Mesenteric fat pad (tissue), 1 donor: ENCODE measurements around the gene KIAA0319L. TPM values are rescaled to one million over a fixed set of nuclear protein-coding genes. Genes with fewer than 3 reads are reported as not detected.
"Not testable (repeated sequence)": the region's sequence is repeated elsewhere in the genome, so short reads cannot be mapped to it uniquely, and the experiment has no call there.

ENCODE experiments used
- DNase-seq: peaks from one replicate; pipeline ENCODE4 v3.0.0-alpha.2; 2020; ENCODE audit warnings: low spot score
- total RNA-seq: library from RNA; stranded (reverse); fragmentation: NEBNext Ultra II Directional; extraction: Animal tissue kit (Norgen Biotek cat#: 25700); gene quantifications from one replicate; pipeline ENCODE4 v1.2.1, GENCODE V29; 2021
- donor health status: DM: yes; HTN: yes; CAD: no.

The KIAA0319L gene
- total RNA-seq, 1 donor from 2014 or later: 48.5 TPM

DNA sequence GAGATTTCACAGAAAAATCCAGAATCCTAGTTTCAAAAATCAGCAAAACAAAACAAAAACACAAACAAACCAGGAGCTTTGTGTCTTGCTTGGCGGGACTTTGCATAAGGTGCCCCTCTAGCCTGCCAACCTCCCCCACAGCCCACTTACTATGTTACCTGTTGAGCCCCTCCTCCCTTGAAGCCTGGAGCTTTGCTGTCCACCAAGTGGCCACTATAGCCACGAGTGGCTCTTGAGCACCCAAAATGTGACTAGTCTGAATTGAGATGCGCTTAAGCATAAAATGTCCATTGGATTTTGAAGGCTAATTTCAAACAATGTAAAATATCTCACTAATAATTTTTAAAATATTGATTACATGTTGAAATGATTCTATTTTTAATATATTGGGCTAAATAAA, 28.1 kb upstream of the KIAA0319L start:
- peak; percentile 3 for DNase-seq

GRCh38 chr1:35581621-35582020, 24.4 kb upstream of the KIAA0319L start:
- not testable (repeated sequence) for DNase-seq

- DNase-seq: no peak
Measured at GRCh38 chr1:35580949-35581388, 23.8 kb upstream of the KIAA0319L start.

DNA sequence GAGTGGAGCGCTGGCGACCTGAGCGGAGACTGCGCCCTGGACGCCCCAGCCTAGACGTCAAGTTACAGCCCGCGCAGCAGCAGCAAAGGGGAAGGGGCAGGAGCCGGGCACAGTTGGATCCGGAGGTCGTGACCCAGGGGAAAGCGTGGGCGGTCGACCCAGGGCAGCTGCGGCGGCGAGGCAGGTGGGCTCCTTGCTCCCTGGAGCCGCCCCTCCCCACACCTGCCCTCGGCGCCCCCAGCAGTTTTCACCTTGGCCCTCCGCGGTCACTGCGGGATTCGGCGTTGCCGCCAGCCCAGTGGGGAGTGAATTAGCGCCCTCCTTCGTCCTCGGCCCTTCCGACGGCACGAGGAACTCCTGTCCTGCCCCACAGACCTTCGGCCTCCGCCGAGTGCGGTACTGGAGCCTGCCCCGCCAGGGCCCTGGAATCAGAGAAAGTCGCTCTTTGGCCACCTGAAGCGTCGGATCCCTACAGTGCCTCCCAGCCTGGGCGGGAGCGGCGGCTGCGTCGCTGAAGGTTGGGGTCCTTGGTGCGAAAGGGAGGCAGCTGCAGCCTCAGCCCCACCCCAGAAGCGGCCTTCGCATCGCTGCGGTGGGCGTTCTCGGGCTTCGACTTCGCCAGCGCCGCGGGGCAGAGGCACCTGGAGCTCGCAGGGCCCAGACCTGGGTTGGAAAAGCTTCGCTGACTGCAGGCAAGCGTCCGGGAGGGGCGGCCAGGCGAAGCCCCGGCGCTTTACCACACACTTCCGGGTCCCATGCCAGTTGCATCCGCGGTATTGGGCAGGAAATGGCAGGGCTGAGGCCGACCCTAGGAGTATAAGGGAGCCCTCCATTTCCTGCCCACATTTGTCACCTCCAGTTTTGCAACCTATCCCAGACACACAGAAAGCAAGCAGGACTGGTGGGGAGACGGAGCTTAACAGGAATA, 20.1 kb upstream of the KIAA0319L start:
- DNase-seq: peak; percentile 89

GRCh38 chr1:35576766-35577070, 19.5 kb upstream of the KIAA0319L start:
- DNase-seq: not testable (repeated sequence)

- peak; percentile 72 for DNase-seq
Measured at GRCh38 chr1:35576061-35576765, 19.0 kb upstream of the KIAA0319L start.

GRCh38 chr1:35575416-35575958, 18.3 kb upstream of the KIAA0319L start:
- DNase-seq: peak; percentile 45

DNA sequence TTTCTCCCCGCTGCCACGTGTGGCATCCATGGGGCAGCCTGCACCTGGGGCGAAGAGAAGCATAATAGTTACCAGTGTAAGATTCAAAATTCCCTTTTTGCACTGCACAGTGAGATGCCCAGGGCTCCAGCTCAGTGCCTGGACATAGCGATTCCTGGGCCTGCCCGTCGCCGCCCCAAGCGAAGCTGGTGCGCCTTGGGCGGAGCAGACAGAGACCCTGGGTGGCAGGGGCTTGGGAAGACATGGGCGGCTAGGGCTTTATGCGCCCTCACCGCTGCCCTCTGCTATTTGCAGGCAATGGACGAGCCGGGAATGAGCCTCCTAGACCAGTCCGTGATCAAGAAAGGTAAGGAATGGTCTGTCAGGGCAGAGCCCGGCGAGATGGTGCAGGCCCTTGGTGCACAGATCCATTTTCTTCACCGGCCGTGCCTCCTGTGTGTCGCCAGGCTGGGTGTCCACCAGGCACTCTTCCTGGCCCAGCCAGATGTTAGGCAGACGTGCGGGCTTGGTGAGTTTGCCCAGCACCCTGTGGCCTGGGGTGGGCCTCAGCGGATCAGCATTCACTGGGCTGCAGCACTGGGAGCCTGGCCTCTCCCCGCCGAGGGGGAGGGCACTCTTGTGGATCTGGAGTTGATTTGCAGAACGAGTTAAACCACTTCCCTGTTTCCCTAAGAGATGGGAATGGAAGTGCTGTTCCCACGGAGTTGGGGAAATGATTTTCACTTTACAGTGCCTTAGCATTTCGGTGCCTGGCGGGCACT, 17.6 kb upstream of the KIAA0319L start:
- DNase-seq: peak; percentile 71

DNA sequence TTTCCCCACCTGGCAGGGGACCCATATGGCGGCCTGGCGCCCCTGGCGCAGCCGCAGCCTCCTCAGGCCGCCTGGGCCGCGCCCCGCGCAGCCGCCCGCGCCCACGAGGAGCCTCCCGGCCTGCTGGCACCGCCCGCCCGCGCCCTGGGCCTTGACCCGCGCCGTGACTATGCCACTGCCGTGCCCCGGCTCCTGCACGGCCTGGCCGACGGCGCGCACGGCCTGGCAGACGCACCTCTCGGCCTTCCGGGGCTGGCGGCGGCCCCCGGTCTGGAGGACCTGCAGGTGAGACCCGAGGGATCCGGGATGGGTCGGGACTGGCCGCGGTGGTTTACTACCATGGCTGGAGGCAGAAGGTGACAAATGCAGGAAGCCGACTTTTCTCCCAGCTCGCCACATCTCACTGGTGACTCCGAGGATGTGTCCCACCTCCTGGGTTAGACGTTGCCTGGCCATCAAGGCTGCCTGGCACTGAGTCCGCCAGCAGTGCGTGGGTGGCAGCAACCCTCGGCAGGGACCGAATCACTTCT, 17.0 kb upstream of the KIAA0319L start:
- peak; percentile 78 for DNase-seq

DNA sequence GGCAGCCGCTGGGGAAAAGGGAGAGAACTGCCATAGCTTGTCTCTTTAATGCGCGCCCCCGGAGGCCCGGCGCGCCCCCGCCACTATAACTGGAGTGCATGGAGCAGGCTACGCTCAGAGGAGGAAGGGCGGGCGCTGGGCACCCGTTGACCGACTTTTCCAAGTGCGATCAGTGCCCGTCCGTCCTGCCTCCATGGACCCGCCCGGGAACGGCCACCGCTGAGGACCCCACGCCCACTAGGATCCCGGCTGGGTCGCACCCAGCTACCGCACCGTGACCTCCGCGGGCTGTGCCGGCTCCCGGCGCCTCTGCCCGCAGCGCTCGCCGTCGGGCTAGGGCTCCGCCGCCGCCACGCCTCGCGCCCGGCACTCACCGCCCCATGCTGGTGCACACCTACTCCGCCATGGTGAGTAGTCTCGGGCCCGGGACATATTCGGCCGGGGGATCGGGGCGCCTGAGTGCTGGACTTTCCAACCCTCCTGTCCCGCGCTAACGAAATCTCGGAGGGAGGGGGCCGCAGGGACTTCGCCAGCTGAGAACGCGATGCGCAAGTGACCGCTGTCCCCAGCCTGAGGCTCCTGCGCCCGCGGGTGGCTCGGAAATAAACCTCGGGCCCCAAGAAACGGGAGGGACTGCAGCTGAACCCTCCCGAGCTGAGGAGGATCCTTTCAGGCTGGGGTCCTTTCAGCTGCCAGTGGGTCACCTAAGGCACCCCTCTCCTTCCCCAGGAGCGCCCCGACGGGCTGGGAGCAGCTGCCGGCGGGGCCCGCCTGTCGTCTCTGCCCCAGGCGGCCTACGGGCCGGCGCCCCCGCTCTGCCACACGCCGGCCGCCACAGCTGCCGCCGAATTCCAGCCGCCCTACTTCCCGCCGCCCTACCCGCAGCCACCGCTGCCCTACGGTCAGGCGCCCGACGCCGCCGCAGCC, 16.3 kb upstream of the KIAA0319L start, which contains the start of gene TFAP2E:
TFAP2E (plus strand) TSS at position 117 of the 927 bp plus-strand sequence; CDS start at position 381, 264 bp downstream.
- peak; percentile 88 for DNase-seq

DNA sequence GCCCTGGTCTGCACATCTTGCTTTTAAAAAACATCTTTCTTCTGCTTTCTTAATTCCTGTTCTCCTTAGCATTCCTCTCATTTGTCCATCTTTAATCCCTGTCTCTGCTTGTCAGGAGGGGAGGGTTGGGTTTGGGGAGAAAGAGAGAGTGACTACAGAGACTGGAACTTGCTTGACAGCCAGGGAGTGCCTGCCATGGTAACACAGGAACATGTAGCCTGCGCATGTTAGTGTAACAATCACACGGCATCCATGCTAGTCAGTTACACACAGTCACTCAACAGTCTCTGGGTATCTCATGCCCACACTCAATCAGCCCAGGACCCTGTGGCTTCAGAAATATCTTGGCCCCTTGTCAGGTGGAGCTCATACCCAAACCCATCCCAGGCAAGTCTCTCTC, 15.1 kb upstream of the KIAA0319L start:
- no peak for DNase-seq

GRCh38 chr1:35571263-35571662, 14.1 kb upstream of the KIAA0319L start:
- peak; percentile 69 for DNase-seq

- peak; percentile 33 for DNase-seq
Measured at GRCh38 chr1:35570589-35571137, 13.5 kb upstream of the KIAA0319L start.

DNA sequence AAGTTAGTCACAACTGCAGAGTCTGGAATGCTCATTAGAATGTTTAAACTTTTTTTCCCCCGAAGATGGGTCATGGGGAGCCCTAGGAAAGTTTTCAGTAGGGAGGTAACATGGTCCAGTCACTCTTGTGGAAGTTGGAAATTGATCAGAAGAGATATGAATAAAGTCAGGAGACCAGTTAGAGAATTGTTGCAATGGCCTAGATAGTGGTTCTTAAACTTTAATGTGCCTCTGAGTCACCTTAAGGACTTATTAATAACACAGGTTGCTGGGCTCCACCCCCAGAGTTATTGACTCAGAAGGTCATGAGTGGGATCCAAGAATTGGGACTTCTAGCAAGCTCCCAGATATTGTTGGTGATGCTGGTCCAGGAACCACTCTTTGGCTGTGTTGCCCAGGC, 12.7 kb upstream of the KIAA0319L start:
- DNase-seq: no peak

GRCh38 chr1:35568975-35569395, 11.8 kb upstream of the KIAA0319L start:
- DNase-seq: peak; percentile 85

DNA sequence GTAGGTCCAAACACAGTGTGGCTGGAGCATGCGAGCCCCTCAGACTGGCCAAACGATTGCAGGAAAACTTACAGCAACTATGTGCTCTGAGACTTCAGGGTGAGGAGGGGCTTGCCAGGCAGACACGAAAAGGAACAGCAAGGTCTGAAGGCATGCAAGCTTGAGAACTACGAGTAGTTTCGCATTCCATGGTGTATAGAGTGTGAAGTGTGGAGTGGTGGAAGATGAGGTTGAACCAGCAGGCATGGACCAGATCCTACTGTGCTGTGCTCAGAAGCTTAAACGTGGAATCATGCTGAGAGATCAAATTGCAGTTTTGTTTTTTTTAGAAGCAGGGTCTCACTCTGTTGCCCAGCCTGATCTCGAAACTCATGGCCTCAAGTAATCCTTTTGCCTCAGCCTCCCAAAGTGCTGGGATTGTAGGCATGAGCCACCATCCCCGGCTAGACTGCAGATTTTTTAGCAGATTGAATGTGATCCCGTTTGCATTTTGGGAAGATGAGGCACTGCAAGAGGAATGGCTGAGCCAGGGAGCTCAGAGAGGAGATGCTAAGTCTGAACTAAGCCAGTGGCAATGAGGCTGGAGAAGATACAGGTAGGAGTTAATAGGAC, 10.8 kb upstream of the KIAA0319L start:
- peak; percentile 53 for DNase-seq

DNA sequence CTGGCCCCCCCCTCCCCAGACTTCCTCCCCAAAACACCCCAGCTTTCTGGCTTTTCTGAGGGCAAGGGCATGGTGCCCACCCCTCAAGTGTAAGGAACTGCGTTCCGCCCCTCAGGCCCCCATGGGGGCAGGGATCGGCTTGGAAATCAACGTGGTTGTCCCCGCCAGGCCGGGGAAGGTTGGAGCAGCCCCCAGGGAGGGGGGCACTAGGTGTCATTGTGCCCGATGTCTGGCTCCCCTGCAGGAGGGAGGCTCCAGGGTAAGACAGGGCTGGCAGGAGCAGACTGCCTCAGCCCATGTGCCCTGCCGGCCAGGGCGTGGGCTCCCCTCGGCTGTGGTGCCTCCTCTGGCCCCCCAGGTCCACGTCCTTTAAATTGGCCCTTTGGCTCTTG, 8.5 kb upstream of the KIAA0319L start:
- peak; percentile 47 for DNase-seq

DNA sequence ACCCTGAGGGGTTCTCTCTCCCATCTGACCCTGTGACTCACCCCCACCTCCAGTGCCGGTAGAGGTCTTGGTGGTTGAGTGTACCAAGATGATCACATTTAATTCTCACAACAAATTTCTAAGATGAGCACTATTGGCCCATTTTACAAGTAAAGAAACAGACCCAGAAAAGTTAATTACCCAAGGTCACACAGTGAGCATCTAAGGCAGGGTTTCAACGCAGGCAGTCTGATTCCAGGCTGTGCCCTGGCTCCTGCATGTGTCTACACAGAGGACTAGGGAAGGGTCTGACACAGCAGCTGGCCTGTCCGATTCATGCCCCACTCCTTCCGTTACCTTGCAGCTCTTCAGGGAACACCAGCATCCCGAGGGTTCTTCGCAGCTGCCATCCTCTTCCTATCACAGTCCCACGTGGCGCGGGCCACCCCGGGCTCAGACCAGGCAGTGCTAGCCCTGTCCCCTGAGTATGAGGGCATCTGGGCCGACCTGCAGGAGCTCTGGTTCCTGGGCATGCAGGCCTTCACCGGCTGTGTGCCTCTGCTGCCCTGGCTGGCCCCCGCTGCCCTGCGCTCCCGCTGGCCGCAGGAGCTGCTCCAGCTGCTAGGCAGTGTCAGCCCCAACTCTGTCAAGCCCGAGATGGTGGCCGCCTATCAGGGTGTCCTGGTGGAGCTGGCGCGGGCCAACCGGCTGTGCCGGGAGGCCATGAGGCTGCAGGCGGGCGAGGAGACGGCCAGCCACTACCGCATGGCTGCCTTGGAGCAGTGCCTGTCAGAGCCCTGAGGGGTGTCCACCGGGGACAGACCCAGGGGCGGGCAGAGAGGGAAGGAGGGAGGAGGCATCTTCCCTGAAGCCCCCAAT, 7.9 kb upstream of the KIAA0319L start:
- peak; percentile 49 for DNase-seq
